GM18526 (cell line): ENCODE measurements around the gene GMDS.

Source experiments
- POLR2A ChIP-seq: IDR thresholded peaks from 3 replicates; pipeline ENCODE4 v1.6.1; 2011; ENCODE audit not compliant: insufficient read length; ENCODE audit errors: extremely low read depth

The GMDS gene

GRCh38 chr6:1611322-1611571 lies 634.2 kb downstream of the GMDS start:
- no peak for TF ChIP-seq POLR2A

- no peak for TF ChIP-seq POLR2A
These were observed 634.7 kb downstream of the GMDS start for GRCh38 chr6:1610497-1611321.

- TF ChIP-seq POLR2A: no peak
These were observed 635.5 kb downstream of the GMDS start, which contains the start of gene FOXC1 for GRCh38 chr6:1609648-1610496. TSS of gene FOXC1 (plus strand) at chr6:1609915. CDS start at chr6:1610446, 531 bp downstream.

- TF ChIP-seq POLR2A: no peak
These were observed 636.3 kb downstream of the GMDS start for GRCh38 chr6:1609041-1609647.

- no peak for TF ChIP-seq POLR2A
These were observed 637.0 kb downstream of the GMDS start for GRCh38 chr6:1608222-1609040.

GRCh38 chr6:1607516-1608221 lies 637.7 kb downstream of the GMDS start:
- no peak for TF ChIP-seq POLR2A

- no peak for TF ChIP-seq POLR2A
These were observed 638.5 kb downstream of the GMDS start for GRCh38 chr6:1606780-1607515.

- no peak for TF ChIP-seq POLR2A
These were observed 639.3 kb downstream of the GMDS start for GRCh38 chr6:1605893-1606779.

- no peak for TF ChIP-seq POLR2A
These were observed 640.2 kb downstream of the GMDS start for GRCh38 chr6:1605004-1605892.

GRCh38 chr6:1604158-1605003 lies 641.0 kb downstream of the GMDS start:
- TF ChIP-seq POLR2A: no peak

- TF ChIP-seq POLR2A: no peak
These were observed 641.7 kb downstream of the GMDS start for GRCh38 chr6:1603708-1604107.

- no peak for TF ChIP-seq POLR2A
These were observed 643.2 kb downstream of the GMDS start for GRCh38 chr6:1602049-1602713.
